ENCODE results near the gene IGSF6. TPM values are rescaled to one million over a fixed set of nuclear protein-coding genes. Genes with fewer than 3 reads are reported as not detected.

IGSF6 gene
- total and polyA plus RNA-seq, 2 of the 8 experiments (the other 6 are each of a cell fraction or from before 2014, with no cell fraction given) = not detected

GRCh38 chr16:21599122-21600030, 53.0 kb downstream of the IGSF6 start, which contains the start of gene METTL9 (continued):
- TF ChIP-seq ASH2L (IDR thresholded peaks at IDR 0.05; ENCODE audit: low read length) = peak; percentile 88
- TF ChIP-seq CTCF (IDR thresholded peaks at IDR 0.05; ENCODE audit: control extremely low read depth in 1 of 3, insufficient read depth in 1 of 3, low read depth in 1 of 3, low read length in 3 of 3) = no peak
- peak; percentile 87 for TF ChIP-seq PHF8 (conservative IDR thresholded peaks at IDR 0.05; ENCODE audit: low read depth, low read length)
- peak; percentile 62; the same call in 1 of the 2 replicates for TF ChIP-seq TCF12 (IDR thresholded peaks at IDR 0.05; ENCODE audit: low read depth, low read length)
- TF ChIP-seq, protein P1, sequence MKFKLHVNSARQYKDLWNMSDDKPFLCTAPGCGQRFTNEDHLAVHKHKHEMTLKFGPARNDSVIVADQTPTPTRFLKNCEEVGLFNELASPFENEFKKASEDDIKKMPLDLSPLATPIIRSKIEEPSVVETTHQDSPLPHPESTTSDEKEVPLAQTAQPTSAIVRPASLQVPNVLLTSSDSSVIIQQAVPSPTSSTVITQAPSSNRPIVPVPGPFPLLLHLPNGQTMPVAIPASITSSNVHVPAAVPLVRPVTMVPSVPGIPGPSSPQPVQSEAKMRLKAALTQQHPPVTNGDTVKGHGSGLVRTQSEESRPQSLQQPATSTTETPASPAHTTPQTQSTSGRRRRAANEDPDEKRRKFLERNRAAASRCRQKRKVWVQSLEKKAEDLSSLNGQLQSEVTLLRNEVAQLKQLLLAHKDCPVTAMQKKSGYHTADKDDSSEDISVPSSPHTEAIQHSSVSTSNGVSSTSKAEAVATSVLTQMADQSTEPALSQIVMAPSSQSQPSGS (IDR thresholded peaks at IDR 0.05; ENCODE audit: low read length) = 0 out of 2 replicates have a peak, but pooled peaks have one; percentile 46
- TF ChIP-seq EZH2 (IDR thresholded peaks at IDR 0.05; ENCODE audit: low read depth, low read length, severe bottlenecking) = no peak
- no peak; the same call in 1 of the 2 replicates for TF ChIP-seq EGR1 (IDR thresholded peaks at IDR 0.05; ENCODE audit: borderline replicate concordance, low read depth, low read length)
